Left lung (tissue), 10 donors: ENCODE data around the gene GSTA4. TPM values are rescaled to one million over a fixed set of nuclear protein-coding genes. Genes with fewer than 3 reads are reported as not detected.

Experiments
- ATAC-seq: fragments of 200-7000 bp; cut with Tn5 transposase; one replicate; pipeline ENCODE4 v1.9.1; 2020; ENCODE audit warnings: moderate library complexity
- DNase-seq, 4 donors: peaks; one replicate each; pipeline ENCODE4 v3.0.0-alpha.2; 2013 to 2020
- H3K27ac ChIP-seq, 2 donors: fragments of 200-600 bp; sonication (generic) in 1 of 2; one replicate each; pipeline versions ENCODE4 v1.5.0 to v1.8.0; 2020 to 2021
- H3K27me3 ChIP-seq, 2 donors: fragments of 200-600 bp; sonication (generic) in 1 of 2; one replicate each; pipeline versions ENCODE4 v1.5.0 to v1.8.0; 2020 to 2021
- H3K36me3 ChIP-seq, 2 donors: fragments of 200-600 bp; sonication (generic) in 1 of 2; one replicate each; pipeline versions ENCODE4 v1.5.0 to v1.8.0; 2020 to 2021
- H3K4me1 ChIP-seq, 2 donors: fragments of 200-600 bp; one replicate each; pipeline ENCODE4 v1.8.0; 2021
- H3K4me3 ChIP-seq, 2 donors: fragments of 200-600 bp; sonication (generic) in 1 of 2; one replicate each; pipeline versions ENCODE4 v1.5.0 to v1.8.0; 2020 to 2021; ENCODE audit warnings: mild to moderate bottlenecking in 1 of 2
- H3K9me3 ChIP-seq, 2 donors: fragments of 200-600 bp; sonication (generic) in 1 of 2; one replicate each; pipeline versions ENCODE4 v1.5.0 to v1.8.0; 2020 to 2021
- intact Hi-C, 2 donors: fragments of 100-400 bp; cut with DNase I; formaldehyde crosslinking; loops; one replicate each; pipeline versions ENCODE4 v1.11.2 to v1.14.2; 2022
- polyA plus RNA-seq, 6 donors: library from polyadenylated mRNA; unstranded; fragments of 120-200 nt; gene quantifications; one replicate each; pipeline ENCODE4 v1.2.1, GENCODE V29; 2013; ENCODE audit not compliant: insufficient read length in 6 of 6
- total RNA-seq, 2 donors: library from RNA; stranded (reverse); fragmentation: NEBNext Ultra II Directional; extraction: Animal tissue kit (Norgen Biotek cat#: 25700); gene quantifications; one replicate each; pipeline ENCODE4 v1.2.1, GENCODE V29; 2021
- TF ChIP-seq, protein P1 (sequence below), 2 donors: fragments of 200-600 bp; sonication (generic) in 1 of 2; IDR thresholded peaks; one replicate each; pipeline versions ENCODE4 v1.5.0 to v1.8.0; 2021; ENCODE audit warnings: antibody characterized with exemption in 2 of 2
- donor health status: DM: no; HTN: yes; CAD: no.
- donor health status: DM: no; HTN: no; CAD: no.

GSTA4 gene
- total and polyA plus RNA-seq, 8 donors = 49.1 to 138 (median 130) TPM

DNA sequence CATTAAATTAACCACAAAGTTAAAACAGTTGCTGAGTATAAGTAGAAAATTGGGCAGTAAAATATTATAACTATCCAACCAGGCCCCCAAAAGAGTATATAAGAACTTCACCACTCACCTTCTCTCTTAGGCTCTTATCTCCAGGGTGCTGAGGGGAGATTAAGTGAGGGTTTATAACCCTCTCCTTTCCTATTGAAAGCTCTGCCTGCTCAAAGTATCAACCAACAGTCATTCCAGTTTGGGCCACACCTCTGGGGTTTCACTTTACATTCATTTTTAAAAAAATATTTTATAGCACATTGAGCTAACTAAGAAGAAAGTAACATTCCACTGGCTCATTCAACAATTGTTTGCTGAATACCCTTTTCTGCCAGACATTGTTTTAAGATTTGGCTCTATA, 22.1 kb downstream of the GSTA4 start:
- no peak overlapping the region for H3K27ac ChIP-seq
- TF ChIP-seq, protein P1, sequence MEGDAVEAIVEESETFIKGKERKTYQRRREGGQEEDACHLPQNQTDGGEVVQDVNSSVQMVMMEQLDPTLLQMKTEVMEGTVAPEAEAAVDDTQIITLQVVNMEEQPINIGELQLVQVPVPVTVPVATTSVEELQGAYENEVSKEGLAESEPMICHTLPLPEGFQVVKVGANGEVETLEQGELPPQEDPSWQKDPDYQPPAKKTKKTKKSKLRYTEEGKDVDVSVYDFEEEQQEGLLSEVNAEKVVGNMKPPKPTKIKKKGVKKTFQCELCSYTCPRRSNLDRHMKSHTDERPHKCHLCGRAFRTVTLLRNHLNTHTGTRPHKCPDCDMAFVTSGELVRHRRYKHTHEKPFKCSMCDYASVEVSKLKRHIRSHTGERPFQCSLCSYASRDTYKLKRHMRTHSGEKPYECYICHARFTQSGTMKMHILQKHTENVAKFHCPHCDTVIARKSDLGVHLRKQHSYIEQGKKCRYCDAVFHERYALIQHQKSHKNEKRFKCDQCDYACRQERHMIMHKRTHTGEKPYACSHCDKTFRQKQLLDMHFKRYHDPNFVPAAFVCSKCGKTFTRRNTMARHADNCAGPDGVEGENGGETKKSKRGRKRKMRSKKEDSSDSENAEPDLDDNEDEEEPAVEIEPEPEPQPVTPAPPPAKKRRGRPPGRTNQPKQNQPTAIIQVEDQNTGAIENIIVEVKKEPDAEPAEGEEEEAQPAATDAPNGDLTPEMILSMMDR (IDR thresholded peaks at IDR 0.05) = no peak
- H3K27me3 ChIP-seq = no peaks in the 10 kb centered on the region
- intact Hi-C loops = no loop called here
- ATAC-seq (no peak), DNase-seq (no peak)
- H3K36me3 ChIP-seq = no peaks in the 10 kb centered on the region
- H3K4me3 ChIP-seq = no peak overlapping the region
- H3K4me1 ChIP-seq = peaks cover 0 to 4% of the 10 kb centered on the region in 2 donors
- H3K9me3 ChIP-seq = no peaks in the 10 kb centered on the region

DNA sequence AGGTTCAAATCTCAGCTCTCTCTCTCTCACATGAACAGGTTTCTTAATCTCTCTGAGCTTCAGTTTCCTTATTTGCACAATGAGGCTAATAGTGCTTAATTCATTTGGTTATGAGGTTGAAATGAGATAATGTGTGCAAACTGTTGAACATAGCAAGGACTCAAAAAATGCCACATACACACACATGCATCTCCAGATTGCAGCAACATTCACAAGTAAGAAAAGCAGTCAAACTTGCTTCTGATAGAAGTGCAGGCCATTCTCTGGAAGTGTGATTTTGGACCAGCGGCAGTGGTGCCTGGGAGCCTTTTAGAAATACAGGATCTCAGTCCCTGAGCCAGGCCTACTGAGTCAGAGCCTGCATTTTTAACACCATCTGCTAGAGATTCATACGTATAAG, 25.7 kb downstream of the GSTA4 start:
- H3K4me1 ChIP-seq = no peaks in the 10 kb centered on the region
- H3K9me3 ChIP-seq = no peaks in the 10 kb centered on the region
- H3K27ac ChIP-seq = no peak overlapping the region
- intact Hi-C loops = no loop called here
- H3K36me3 ChIP-seq = no peaks in the 10 kb centered on the region
- ATAC-seq (peak; percentile 65), DNase-seq (no peak)
- no peaks in the 10 kb centered on the region for H3K27me3 ChIP-seq
- no peak overlapping the region for H3K4me3 ChIP-seq
- TF ChIP-seq, protein P1 (IDR thresholded peaks at IDR 0.05) = no peak

- intact Hi-C loops = no loop called here
- Histone ChIP-seq H3K27me3 (no peaks in the 10 kb centered on the region), H3K9me3 (no peaks in the 10 kb centered on the region), H3K36me3 (no peaks in the 10 kb centered on the region), H3K4me3 (no peak overlapping the region), H3K27ac (no peak overlapping the region), H3K4me1 (no peaks in the 10 kb centered on the region)
- no peak for DNase-seq
- TF ChIP-seq, protein P1 (IDR thresholded peaks at IDR 0.05) = no peak
- ATAC-seq = no peak
These were observed 29.0 kb downstream of the GSTA4 start for GRCh38 chr6:52966101-52966500.

- no peak overlapping the region for H3K4me3 ChIP-seq
- no peaks in the 10 kb centered on the region for H3K9me3 ChIP-seq
- H3K27me3 ChIP-seq = no peaks in the 10 kb centered on the region
- no peak overlapping the region for H3K27ac ChIP-seq
- no peaks in the 10 kb centered on the region for H3K4me1 ChIP-seq
- DNase-seq = no peak
- TF ChIP-seq, protein P1 (IDR thresholded peaks at IDR 0.05) = no peak
- ATAC-seq = no peak
- H3K36me3 ChIP-seq = no peaks in the 10 kb centered on the region
- intact Hi-C loops = no loop called here
These were observed 29.7 kb downstream of the GSTA4 start for GRCh38 chr6:52965380-52965779.

GRCh38 chr6:52964318-52964717, 30.8 kb downstream of the GSTA4 start:
- no peak overlapping the region for H3K27ac ChIP-seq
- ATAC-seq (no peak), DNase-seq (no peak)
- H3K4me3 ChIP-seq = no peak overlapping the region
- intact Hi-C loops = no loop called here
- H3K27me3 ChIP-seq = no peaks in the 10 kb centered on the region
- no peaks in the 10 kb centered on the region for H3K4me1 ChIP-seq
- TF ChIP-seq, protein P1 (IDR thresholded peaks at IDR 0.05) = no peak
- no peaks in the 10 kb centered on the region for H3K9me3 ChIP-seq
- no peaks in the 10 kb centered on the region for H3K36me3 ChIP-seq
